Astrocyte (in vitro differentiated cells and primary cell): ENCODE measurements around the gene PUS7.

Experiments used
- EZH2 ChIP-seq: IDR thresholded peaks from 2 replicates; pipeline ENCODE4 v1.6.1; 2012; ENCODE audit warnings: mild to moderate bottlenecking, low read length, inconsistent platforms; ENCODE audit not compliant: insufficient read depth
- TF ChIP-seq, protein P1 (sequence below): IDR thresholded peaks from 2 replicates; pipeline ENCODE4 v1.5.1; 2011; ENCODE audit warnings: low read depth, mild to moderate bottlenecking, inconsistent platforms, low read length, moderate library complexity; ENCODE audit not compliant: insufficient read depth

DNA sequence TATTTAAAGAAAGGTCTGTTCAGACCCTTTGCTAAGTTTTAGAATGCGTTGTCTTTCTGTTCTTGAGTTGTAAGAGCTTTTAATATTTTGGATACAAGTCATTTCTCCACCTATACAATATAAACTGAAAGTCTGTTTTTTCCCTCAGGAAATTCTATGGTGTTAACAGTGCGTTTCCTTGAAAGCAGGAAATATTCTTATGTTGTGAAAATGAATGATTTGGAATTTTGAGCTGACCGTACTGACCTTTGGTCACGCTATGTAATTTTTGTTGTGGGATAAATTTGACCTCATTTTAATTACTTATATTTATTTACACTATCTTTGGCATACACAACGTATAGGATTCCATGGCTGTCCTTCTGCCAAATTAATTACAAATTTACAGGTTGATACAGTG is 43.5 kb downstream of the PUS7 start:
- TF ChIP-seq, protein P1, sequence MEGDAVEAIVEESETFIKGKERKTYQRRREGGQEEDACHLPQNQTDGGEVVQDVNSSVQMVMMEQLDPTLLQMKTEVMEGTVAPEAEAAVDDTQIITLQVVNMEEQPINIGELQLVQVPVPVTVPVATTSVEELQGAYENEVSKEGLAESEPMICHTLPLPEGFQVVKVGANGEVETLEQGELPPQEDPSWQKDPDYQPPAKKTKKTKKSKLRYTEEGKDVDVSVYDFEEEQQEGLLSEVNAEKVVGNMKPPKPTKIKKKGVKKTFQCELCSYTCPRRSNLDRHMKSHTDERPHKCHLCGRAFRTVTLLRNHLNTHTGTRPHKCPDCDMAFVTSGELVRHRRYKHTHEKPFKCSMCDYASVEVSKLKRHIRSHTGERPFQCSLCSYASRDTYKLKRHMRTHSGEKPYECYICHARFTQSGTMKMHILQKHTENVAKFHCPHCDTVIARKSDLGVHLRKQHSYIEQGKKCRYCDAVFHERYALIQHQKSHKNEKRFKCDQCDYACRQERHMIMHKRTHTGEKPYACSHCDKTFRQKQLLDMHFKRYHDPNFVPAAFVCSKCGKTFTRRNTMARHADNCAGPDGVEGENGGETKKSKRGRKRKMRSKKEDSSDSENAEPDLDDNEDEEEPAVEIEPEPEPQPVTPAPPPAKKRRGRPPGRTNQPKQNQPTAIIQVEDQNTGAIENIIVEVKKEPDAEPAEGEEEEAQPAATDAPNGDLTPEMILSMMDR: no peak
- TF ChIP-seq EZH2: no peak
